HepG2 (cell line): ENCODE results near the gene SFTA2. TPM values are rescaled to one million over a fixed set of nuclear protein-coding genes. Genes with fewer than 3 reads are reported as not detected.

Source experiments
- ASH2L ChIP-seq: fragments of 300-600, 200-600 bp; sonication (generic); IDR thresholded peaks from 2 replicates; pipeline ENCODE4 v1.7.0; 2017; ENCODE audit warnings: low read depth, mild to moderate bottlenecking, moderate library complexity, mixed read lengths, low read length; ENCODE audit not compliant: insufficient read length
- BCL6 ChIP-seq: IDR thresholded peaks from 2 replicates; pipeline ENCODE4 v1.6.1; 2016; ENCODE audit warnings: missing genetic modification reagents, missing compliant biosample characterization
- CBX1 ChIP-seq: IDR thresholded peaks from one replicate; pipeline ENCODE4 v1.6.1; 2016; ENCODE audit warnings: antibody characterized with exemption, low read depth
- CBX5 ChIP-seq: sonication (generic); formaldehyde crosslinking; IDR thresholded peaks from 2 replicates; pipeline ENCODE4 v1.4.0; 2020; ENCODE audit warnings: missing genetic modification reagents, borderline replicate concordance
- CREBL2 ChIP-seq: sonication (generic); formaldehyde crosslinking; IDR thresholded peaks from 2 replicates; pipeline ENCODE4 v1.8.1; 2023; ENCODE audit warnings: missing genetic modification reagents, mild to moderate bottlenecking, borderline replicate concordance
- FOSL1 ChIP-seq: sonication (generic); formaldehyde crosslinking; IDR thresholded peaks from 2 replicates; pipeline ENCODE4 v1.9.0; 2021; ENCODE audit warnings: missing genetic modification reagents, borderline replicate concordance
- FUBP1 ChIP-seq: sonication (generic); formaldehyde crosslinking; IDR thresholded peaks from 2 replicates; pipeline ENCODE4 v1.5.1; 2020; ENCODE audit warnings: missing genetic modification reagents, mild to moderate bottlenecking, borderline replicate concordance
- HOXA7 ChIP-seq: sonication (generic); formaldehyde crosslinking; IDR thresholded peaks from 2 replicates; pipeline ENCODE4 v1.8.1; 2022; ENCODE audit warnings: mild to moderate bottlenecking, missing genetic modification reagents, moderate library complexity
- JUN ChIP-seq: sonication (generic); formaldehyde crosslinking; IDR thresholded peaks from 2 replicates; pipeline ENCODE4 v1.4.0; 2020; ENCODE audit warnings: mild to moderate bottlenecking, missing genetic modification reagents
- KAT2B ChIP-seq: fragments of 150-350 bp; IDR thresholded peaks from 2 replicates; pipeline ENCODE4 v1.6.1; 2014; ENCODE audit warnings: low read depth, low read length, borderline replicate concordance
- MATR3 ChIP-seq: sonication (generic); formaldehyde crosslinking; IDR thresholded peaks from 2 replicates; pipeline ENCODE4 v1.4.0; 2020; ENCODE audit warnings: missing genetic modification reagents
- MTA1 ChIP-seq: sonication (generic); formaldehyde crosslinking; IDR thresholded peaks from 2 replicates; pipeline ENCODE4 v1.4.0; 2020; ENCODE audit warnings: missing genetic modification reagents, mild to moderate bottlenecking, borderline replicate concordance
- NAIF1 ChIP-seq: sonication (generic); formaldehyde crosslinking; IDR thresholded peaks from 2 replicates; pipeline ENCODE4 v1.5.0; 2020; ENCODE audit warnings: mild to moderate bottlenecking, missing genetic modification reagents, borderline replicate concordance
- PPARG ChIP-seq: conservative IDR thresholded peaks from 2 replicates; pipeline ENCODE4 v1.6.1; 2016; ENCODE audit warnings: missing biosample characterization, missing genetic modification reagents
- RARG ChIP-seq: sonication (generic); formaldehyde crosslinking; IDR thresholded peaks from 2 replicates; pipeline ENCODE4 v1.4.0; 2020; ENCODE audit warnings: low read depth, mild to moderate bottlenecking, missing genetic modification reagents
- RFX5 ChIP-seq: IDR thresholded peaks from 2 replicates; pipeline ENCODE4 v1.6.1; 2011; ENCODE audit warnings: low read depth, low read length, improper control_type of control experiment
- SMYD3 ChIP-seq: sonication (generic); formaldehyde crosslinking; IDR thresholded peaks from 2 replicates; pipeline ENCODE4 v1.8.1; 2023; ENCODE audit warnings: mild to moderate bottlenecking, missing genetic modification reagents
- SOX13 ChIP-seq, 3 experiments: fragments of 450-650 bp in 1 of 3; sonication (generic) in 1 of 3; formaldehyde crosslinking in 1 of 3; IDR thresholded peaks in 2 of 3; conservative IDR thresholded peaks in 1 of 3; 2 replicates each; pipeline versions ENCODE4 v1.5.0 to v1.6.1; 2016 to 2020; ENCODE audit warnings: antibody characterized with exemption in 1 of 3, mild to moderate bottlenecking in 1 of 3, missing compliant biosample characterization in 1 of 3, missing genetic modification reagents in 1 of 3, moderate library complexity in 1 of 3
- TFDP2 ChIP-seq: sonication (generic); formaldehyde crosslinking; IDR thresholded peaks from 2 replicates; pipeline ENCODE4 v1.4.0; 2020; ENCODE audit warnings: missing genetic modification reagents
- ZBTB44 ChIP-seq: sonication (generic); formaldehyde crosslinking; IDR thresholded peaks from 2 replicates; pipeline ENCODE4 v1.4.0; 2020; ENCODE audit warnings: missing genetic modification reagents
- ZFP37 ChIP-seq: sonication (generic); formaldehyde crosslinking; IDR thresholded peaks from 2 replicates; pipeline ENCODE4 v1.4.0; 2020; ENCODE audit warnings: missing genetic modification reagents, borderline replicate concordance
- ZNF205 ChIP-seq: IDR thresholded peaks from 2 replicates; pipeline ENCODE4 v1.6.1; 2018; ENCODE audit warnings: missing biosample characterization, missing genetic modification reagents
- ZNF331 ChIP-seq: sonication (generic); formaldehyde crosslinking; IDR thresholded peaks from 2 replicates; pipeline ENCODE4 v1.4.0; 2020; ENCODE audit warnings: missing genetic modification reagents
- ZNF563 ChIP-seq: sonication (generic); formaldehyde crosslinking; IDR thresholded peaks from 2 replicates; pipeline ENCODE4 v1.8.0; 2022; ENCODE audit warnings: mild to moderate bottlenecking, moderate library complexity, missing genetic modification reagents
- ZSCAN12 ChIP-seq: sonication (generic); formaldehyde crosslinking; IDR thresholded peaks from 2 replicates; pipeline ENCODE4 v1.9.0; 2021; ENCODE audit warnings: mild to moderate bottlenecking, missing genetic modification reagents
- polyA plus RNA-seq, 8 experiments: library from polyadenylated mRNA; depleted of rRNA in 3 of 8; stranded (reverse) in 7 of 8; unstranded in 1 of 8; fragments of >200 nt; fragmentation: Illumina TruSeq in 4 of 8; extraction: Trizol in 4 of 8; gene quantifications; 2 replicates each; pipeline versions ENCODE4 v1.2.1 to v1.2.3, GENCODE V29; 2011 to 2016; ENCODE audit warnings: low read depth in 4 of 8, missing spikeins in 1 of 8, mixed read lengths in 1 of 8; ENCODE audit not compliant: insufficient read depth in 1 of 8
- total RNA-seq, 5 experiments: library from RNA; depleted of rRNA; stranded (reverse); fragments of >200 nt; fragmentation: Illumina TruSeq; extraction: Trizol; gene quantifications; 2 replicates each; pipeline ENCODE4 v1.2.3, GENCODE V29; 2016; ENCODE audit warnings: low read depth in 1 of 5

SFTA2 gene
- total and polyA plus RNA-seq, 2 of the 13 experiments (the other 11 are each of a cell fraction or from before 2014, with no cell fraction given) = not detected

- TF ChIP-seq MTA1 (CRISPR knock-in tag) (0 out of 2 replicates have a peak, but pooled peaks have one; percentile 61), FUBP1 (CRISPR knock-in tag) (no peak), ASH2L (peak; percentile 54), PPARG (CRISPR knock-in tag) (no peak), TFDP2 (CRISPR knock-in tag) (no peak), FOSL1 (CRISPR knock-in tag) (peak; percentile 90), RFX5 (no peak), ZNF205 (CRISPR knock-in tag) (no peak; the same call in 1 of the 2 replicates), CBX5 (no peak), CBX1 (no peak), HOXA7 (CRISPR knock-in tag) (no peak), ZNF563 (CRISPR knock-in tag) (peak; percentile 71; the same call in 1 of the 2 replicates), SOX13 (IDR thresholded peaks at IDR 0.05) (peak; percentile 55; the same call in 1 of the 2 replicates), SOX13 (CRISPR knock-in tag; conservative IDR thresholded peaks at IDR 0.05 in 1 of 2, IDR thresholded peaks at IDR 0.05 in 1 of 2) (peak in 1 of 2 experiments; percentile 59; a peak in 2 of 4 replicates), CREBL2 (CRISPR knock-in tag) (0 out of 2 replicates have a peak, but pooled peaks have one; percentile 45), ZFP37 (CRISPR knock-in tag) (no peak), BCL6 (CRISPR knock-in tag) (no peak; the same call in 1 of the 2 replicates), NAIF1 (CRISPR knock-in tag) (no peak), MATR3 (CRISPR knock-in tag) (no peak), SMYD3 (no peak), ZNF331 (CRISPR knock-in tag) (peak; percentile 13; the same call in 1 of the 2 replicates), RARG (CRISPR knock-in tag) (no peak), ZBTB44 (CRISPR knock-in tag) (no peak), ZSCAN12 (CRISPR knock-in tag) (no peak), JUN (CRISPR knock-in tag) (peak; percentile 66; the same call in 1 of the 2 replicates), KAT2B (no peak)
Measured at GRCh38 chr6:30885999-30886896, 45.7 kb downstream of the SFTA2 start (continued).
